Hematopoietic multipotent progenitor cell treated with erythropoietin and hydrocortisone succinate and interleukin-3 and kit ligand, for 4 days (in vitro differentiated cells): Measurements from ENCODE around the gene USH1C.

Experiments used
- DNase-seq: peaks from one replicate; pipeline ENCODE4 v3.0.0-alpha.2; 2015

The USH1C gene

DNA sequence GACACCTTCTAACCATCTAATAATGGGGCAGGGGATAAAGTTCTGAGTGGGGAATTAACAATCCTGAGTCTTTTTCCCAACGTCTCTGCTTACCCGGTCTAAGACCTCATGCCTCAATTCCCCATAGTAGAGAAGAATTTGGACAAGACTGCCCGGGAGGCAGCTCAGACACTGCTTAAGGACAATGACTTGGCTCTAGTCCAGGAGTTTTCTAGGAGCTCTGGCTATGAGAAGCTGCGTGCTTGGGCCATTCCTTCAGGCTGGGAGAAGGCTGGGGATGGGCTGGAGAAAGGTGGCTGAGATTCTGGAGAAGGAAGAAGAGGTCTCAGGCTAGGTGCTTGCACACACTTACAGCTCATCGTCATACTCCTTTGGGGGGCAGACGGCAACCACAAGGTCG lies 47.8 kb downstream of the USH1C start:
- no peak for DNase-seq

DNA sequence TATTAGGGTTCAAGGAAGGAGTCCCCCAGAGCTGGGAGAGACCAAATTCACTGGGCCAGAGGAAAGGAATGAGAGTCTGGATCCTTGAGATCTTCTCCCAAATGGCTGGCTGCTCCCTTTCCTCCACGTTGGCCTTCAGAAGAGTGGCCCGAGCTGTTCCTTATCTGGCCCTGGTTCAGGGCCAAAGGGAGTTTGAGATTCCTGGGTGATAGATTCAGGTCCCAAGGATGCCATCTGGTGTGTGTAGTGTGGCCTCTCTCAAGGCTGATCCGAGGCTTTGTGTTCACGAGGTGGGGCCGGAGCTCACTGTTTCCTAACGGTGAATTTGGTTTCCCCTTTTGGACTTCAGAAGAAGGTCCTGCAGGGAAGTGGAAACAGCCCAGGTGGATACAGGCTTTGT lies 50.2 kb downstream of the USH1C start:
- DNase-seq = no peak

DNA sequence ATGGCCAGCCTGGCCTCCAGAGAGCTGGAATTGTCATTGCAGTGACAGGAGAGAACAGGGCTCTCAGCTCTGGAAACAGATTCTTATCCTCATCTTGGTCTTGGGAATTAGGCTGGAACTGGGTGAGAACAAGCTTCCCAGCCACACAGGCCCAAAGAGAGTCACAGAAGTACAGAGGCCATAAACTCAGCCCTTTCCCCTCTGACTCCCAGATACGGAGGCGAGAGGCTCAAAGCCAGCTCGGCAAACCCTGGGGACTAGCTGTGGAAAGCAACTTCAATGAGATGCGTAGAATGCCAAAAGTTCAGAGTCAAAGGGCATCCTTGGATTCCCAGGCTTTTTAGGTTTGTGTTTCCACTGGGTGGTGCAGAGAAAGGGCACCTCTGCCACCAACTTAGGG lies 53.3 kb downstream of the USH1C start:
- DNase-seq = no peak

DNA sequence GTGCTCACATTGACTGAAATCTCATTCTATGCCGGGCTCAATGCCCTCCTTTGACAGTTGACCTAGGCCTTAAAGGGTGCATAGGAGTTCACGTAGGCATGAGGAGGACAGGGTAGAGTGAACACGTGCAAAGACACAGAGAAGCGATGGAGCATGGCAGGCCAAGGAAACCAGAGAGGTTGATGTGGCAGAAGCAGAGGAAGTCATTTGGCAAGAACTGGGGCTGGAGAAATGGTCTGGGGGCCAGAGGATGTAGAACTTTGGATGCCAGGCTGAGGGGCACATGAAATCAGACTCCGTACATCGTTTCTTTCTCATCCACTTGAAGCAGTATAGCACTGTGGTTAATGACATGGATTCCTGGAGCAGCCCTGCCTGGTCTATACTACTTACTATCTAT lies 54.0 kb downstream of the USH1C start:
- DNase-seq = no peak

DNA sequence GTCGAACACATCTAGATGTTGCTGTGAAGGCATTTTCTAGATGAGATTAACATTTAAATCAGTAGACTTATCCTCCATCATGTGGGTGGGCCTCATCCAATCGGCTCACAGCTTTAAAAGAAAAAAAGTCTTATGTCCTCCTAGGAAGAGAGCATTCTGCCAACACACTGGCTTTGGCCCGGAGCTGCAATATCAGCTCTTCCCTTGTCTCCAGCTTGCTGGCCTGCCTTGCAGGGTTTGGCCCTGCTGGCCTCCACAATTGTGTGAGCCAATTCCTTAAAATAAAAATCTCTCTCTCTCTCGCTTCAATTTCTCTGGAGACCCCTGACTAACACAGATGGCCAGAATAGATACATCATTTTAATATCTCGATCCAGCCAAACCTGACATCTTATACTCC lies 54.5 kb downstream of the USH1C start:
- DNase-seq = no peak

DNA sequence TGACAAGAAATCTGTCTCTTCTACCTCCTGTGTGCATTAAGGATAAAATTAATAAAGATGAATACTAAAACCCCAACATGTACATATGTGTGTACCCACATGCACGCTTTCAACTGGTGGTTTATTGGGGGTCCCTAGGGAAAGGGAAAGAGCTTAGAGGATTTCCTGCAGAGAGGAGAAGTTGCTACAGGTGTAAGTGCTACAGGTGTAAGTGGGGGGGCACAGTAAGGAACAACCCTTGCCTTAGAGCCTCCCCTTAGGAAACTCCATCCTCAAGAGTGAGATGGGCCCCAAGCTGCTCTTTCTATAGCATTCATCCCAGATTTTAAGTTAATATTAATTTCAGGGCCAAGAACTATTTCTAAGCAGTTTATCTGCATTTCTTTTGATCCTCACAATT lies 55.7 kb downstream of the USH1C start:
- no peak for DNase-seq

DNA sequence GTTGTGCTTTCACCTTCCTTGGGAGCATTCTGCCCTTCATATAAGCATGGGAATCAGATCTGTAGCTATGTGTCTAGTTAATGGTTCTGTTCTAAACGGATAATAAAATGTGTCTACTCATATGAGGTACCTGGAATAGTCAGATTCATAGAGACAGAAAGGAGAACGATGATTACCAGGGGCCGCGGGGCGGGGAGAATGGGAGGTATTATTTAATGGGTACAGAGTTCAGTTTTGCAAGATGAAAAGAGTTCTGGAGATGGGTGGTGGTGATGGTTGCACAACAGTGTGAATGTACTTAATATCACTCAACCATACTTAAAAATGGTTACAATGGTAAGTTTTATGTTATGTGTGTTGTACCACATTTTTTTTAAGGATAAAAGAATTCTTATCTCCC lies 57.6 kb downstream of the USH1C start:
- no peak for DNase-seq

DNA sequence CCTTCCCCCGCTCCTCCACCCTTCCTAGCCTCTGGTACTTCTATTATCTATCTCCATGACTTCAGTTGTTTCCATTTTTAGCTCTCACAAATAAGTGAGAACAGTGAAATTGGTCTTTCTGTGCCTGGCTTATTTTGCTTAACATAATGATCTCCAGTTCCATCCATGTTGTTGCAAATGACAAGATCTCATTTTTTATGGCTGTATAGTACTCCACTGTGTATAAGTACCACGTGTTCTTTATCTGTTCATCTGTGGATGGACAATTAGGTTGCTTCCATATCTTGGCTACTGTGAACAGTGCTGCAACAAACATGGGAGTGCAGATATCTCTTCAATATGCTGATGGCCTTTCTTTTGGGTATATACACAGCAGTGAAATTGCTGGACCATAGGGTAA lies 60.7 kb downstream of the USH1C start:
- DNase-seq = no peak

GRCh38 chr11:17481905-17482304 lies 62.3 kb downstream of the USH1C start:
- no peak for DNase-seq

DNA sequence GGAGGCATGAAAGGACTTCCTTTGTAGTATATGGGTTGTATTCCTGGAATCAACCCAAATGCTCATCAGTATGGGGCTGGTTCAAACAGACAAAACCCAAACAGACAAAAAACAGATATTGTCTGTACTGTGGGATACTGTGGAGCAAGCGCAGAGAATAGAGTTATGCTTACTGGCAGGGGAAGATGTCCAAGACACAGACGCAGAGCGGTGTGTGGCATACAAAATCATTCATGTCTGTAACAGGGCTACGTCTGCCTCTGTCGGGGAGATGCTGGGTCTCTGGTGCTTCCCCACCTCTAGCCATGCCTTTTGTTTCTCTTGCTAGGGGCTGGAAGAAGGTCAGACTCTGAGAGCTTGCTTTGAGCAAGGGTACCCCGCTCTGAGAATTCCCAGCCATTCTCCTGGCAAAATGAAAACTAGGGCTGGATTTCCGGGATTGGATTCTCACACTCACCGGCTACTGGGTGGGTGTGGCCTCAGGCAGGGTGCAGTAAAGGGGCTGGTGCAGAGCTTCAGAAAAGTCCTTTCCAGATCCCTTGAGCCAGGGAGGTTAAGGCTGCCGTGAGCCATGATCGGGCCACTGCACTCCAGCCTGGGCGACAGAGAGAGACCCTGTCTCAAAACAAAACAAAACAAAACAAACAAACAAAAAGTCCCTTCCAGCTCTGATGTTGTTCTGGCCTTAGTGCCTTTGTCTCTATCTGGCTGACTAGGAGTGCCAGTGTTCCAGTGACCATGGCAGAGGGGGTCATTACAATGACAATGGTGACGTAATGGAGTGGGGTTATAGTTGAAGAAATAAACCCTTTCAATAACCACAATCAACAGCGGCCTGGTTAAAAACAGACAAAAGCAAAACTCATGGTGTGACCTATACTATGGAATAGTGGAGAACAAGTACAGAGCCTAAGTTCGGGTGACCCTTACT lies 64.7 kb downstream of the USH1C start:
- peak; percentile 12 for DNase-seq

GRCh38 chr11:17478070-17478469 lies 66.1 kb downstream of the USH1C start:
- peak; percentile 15 for DNase-seq

DNA sequence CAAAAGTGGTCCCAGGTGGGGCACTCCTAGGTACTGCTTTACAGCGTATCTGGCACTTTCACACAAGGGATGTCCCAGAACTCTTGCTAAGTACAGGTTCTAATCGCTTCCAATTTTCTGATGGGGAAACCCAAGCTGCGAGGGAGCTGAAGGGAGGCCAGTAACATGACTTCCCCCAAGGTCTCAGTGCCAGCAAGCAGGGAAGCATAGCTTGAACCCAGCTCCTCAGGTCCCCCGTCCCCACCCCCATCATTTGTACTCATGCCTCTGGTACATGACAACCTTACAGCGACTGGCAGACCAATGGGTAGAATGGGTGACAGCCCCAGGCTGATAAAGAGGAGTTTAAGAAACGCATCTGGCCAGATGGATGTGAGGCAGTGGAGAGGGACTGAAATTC lies 66.9 kb downstream of the USH1C start:
- DNase-seq = no peak

- DNase-seq = no peak
Measured at GRCh38 chr11:17477084-17477333, 67.2 kb downstream of the USH1C start.

GRCh38 chr11:17476317-17477083 lies 67.7 kb downstream of the USH1C start, which contains the start of gene ABCC8:
Gene ABCC8, minus strand, starts transcription at chr11:17476845. Its CDS starts 69 bp downstream, at chr11:17476776.
- DNase-seq = no peak

GRCh38 chr11:17475666-17476316 lies 68.4 kb downstream of the USH1C start:
- DNase-seq = no peak

GRCh38 chr11:17473071-17473744 lies 71.0 kb downstream of the USH1C start:
- peak; percentile 28 for DNase-seq

DNA sequence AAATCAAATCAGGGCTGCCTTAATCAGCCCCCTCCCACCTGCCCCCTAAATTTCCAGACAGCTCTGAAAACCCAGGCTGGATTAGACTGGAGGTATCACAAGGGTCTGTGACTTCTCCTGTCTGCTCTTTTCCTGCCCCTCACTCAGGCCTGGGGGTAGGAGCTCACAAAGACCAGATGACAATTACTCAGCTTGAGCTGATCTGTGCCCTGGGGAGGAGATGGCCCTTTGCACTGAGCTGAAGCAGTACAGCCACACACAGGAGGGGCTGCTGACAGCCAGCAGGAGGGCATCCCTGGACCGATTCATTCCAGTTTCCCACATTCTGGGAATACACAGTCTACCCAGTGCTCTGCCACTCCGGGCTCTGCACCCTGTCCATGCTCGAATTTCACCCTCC lies 71.7 kb downstream of the USH1C start:
- DNase-seq = no peak

DNA sequence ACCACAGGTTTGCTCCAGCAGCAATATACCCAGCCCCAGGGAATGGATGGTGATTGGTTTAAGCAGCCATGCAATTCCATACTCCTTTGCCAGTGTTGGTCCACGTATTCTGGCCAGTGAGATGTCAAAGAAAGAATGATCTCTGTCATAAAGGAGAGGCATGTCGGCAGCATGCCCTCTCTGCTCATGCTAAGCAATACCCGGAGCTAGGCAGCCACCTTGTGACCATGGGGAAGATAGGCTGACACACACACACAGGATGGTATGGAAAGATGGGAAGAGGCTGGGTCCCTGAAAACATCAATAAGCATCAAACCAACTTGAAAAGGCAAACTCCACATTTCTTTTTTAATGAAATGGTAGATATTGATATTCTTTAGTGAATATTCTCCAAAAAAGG lies 72.7 kb downstream of the USH1C start:
- no peak for DNase-seq

GRCh38 chr11:17469998-17470397 lies 74.2 kb downstream of the USH1C start:
- no peak for DNase-seq

DNA sequence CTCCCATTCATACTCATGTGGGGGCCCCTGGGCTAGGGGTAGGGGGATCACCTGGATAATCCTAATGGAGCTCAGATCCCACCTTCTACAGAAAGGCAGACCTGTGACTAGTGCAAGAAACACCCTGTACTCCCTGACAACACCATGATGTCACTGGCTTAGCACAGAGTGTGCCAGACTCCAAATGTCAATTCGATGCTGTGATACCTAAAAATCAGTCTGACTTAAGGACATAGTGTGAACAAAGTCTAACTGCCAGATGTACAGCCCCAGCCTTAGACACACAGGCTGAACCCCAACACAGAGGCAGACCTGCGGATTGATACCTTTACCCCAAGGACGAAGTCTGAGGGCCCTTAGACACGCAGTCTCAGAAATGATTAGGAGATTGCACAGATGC lies 76.1 kb downstream of the USH1C start:
- no peak for DNase-seq

DNA sequence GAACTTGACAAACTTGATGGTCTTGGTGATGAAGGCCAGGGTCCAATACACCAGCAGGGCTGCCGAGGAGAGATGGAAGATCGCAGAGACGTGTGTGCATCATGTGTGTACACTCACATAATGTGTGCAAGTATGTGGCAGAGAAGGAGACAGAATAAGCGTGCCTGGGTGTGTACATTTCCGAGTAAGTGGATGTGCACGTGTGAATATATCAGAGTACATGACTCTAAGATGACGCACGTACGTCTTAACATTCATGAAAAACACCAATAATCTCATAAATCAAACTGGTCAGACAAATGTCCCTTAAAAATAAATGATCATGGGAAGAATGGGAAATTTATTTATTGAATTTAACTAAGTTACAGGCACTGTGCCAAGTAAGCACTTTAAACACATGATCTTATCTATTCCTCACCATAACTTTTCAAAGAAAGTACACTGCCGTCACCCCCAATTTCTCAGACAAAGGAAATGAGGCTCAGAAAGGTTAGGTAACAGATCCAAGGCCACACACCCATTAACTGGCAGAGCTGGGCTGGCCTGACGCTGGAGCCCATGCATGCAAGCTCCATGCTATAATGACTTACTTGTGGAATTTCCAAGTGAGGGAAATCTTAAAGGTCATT lies 80.6 kb downstream of the USH1C start:
- DNase-seq = peak; percentile 14

- DNase-seq = no peak
Measured at GRCh38 chr11:17462940-17463339, 81.3 kb downstream of the USH1C start.

DNA sequence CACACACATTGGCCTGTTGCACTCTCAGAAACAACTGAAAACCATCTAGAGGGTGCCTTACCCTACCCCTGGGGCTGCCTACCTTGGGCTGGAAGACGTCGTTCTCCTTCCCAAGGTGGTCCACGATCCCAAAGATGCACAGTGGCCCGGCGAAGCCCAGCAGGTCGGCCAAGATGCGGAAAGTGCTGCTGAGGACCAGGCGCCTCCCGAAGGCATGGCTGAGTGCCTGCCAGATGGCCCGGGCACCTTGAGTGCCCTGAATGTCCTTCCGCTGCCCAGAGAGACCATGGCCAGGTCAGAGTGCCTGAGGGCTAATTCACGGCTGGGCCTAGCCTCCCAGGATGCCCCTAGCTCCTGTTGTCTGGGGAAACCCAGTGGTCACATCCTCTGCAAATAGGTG lies 83.8 kb downstream of the USH1C start:
- DNase-seq = no peak
